Esophagus muscularis mucosa (tissue), 3 donors: ENCODE results near the gene TRIM54.

ENCODE experiments used
- CTCF ChIP-seq, 3 experiments: fragments of 200-600 bp in 2 of 3; fragments of 450-650 bp in 1 of 3; sonication (generic) in 2 of 3; IDR thresholded peaks; one replicate each; pipeline ENCODE4 v1.5.1; 2017 to 2019; ENCODE audit warnings: antibody characterized with exemption in 3 of 3, mild to moderate bottlenecking in 2 of 3, moderate library complexity in 1 of 3
- POLR2AphosphoS5 ChIP-seq, 2 donors: sonication (generic); formaldehyde crosslinking; IDR thresholded peaks; one replicate each; pipeline ENCODE4 v1.6.1; 2017; ENCODE audit warnings: antibody characterized with exemption in 2 of 2

DNA sequence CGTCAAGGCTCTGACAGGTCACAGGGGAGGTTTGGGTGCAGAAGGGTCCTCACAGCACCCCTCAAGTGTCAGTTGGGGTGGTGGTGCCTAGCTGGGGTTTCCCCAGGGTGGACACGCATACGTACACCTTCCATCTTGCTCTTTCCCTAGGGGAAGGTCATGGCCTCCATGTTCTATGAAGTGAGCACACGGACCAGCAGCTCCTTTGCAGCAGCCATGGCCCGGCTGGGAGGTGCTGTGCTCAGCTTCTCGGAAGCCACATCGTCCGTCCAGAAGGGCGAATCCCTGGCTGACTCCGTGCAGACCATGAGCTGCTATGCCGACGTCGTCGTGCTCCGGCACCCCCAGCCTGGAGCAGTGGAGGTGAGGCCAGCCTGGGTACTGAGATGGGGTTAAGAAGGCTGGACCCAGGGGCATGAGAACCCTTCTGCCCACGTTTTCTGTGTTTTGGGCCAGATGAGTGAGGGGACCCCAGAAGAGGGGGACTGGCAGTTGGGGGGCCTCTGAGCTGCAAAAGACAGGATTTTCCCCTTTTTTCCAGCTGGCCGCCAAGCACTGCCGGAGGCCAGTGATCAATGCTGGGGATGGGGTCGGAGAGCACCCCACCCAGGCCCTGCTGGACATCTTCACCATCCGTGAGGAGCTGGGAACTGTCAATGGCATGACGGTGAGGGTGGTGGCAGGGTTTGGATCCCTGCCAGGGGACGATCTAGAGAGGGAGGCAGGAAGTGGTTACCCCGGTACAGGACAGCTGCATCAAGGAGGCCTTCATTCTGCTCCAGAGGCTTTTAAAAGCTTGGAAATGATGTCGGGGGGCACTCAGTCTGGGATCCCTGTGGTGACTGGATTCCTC lies 40.2 kb upstream of the TRIM54 start:
- TF ChIP-seq CTCF (IDR thresholded peaks at IDR 0.05), result no peak
- no peak for TF ChIP-seq POLR2AphosphoS5 (IDR thresholded peaks at IDR 0.05)
